ENCODE measurements around the gene LDHA.

The LDHA gene

GRCh38 chr11:18416459-18416858, 22.1 kb downstream of the LDHA start:
- Mint-ChIP-seq H3K4me1 (ENCODE audit: low read depth) (peaks cover 5% of the 10 kb centered on the region), H3K27me3 (ENCODE audit: low read depth) (no peaks in the 10 kb centered on the region), H3K4me3 (no peak overlapping the region), H3K36me3 (ENCODE audit: low read depth) (no peaks in the 10 kb centered on the region), H3K9me3 (no peaks in the 10 kb centered on the region), H3K27ac (no peak overlapping the region)

GRCh38 chr11:18419040-18419439, 24.7 kb downstream of the LDHA start:
- Mint-ChIP-seq H3K27me3 (ENCODE audit: low read depth) (no peaks in the 10 kb centered on the region), H3K4me3 (no peak overlapping the region), H3K4me1 (ENCODE audit: low read depth) (peaks cover 5% of the 10 kb centered on the region)

DNA sequence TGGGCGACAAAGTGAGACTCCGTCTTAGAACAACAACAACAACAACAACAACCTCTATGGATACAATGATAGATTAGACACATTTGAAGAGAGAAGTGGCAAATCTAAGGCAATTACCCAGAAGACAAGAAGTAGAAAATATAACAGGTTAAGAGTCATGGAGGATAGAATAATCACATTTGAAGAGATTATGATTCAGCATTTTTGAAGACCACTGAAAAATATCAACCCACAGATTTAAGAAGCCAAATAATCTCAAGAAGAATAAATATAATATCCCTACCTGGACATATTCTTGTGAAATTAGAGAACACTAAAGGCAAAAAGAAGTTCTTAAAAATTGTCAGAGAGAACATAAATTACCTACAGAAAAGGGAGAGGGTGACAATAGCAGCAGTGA, 25.7 kb downstream of the LDHA start:
- H3K27me3 Mint-ChIP-seq (ENCODE audit: low read depth), result no peaks in the 10 kb centered on the region
- no peaks in the 10 kb centered on the region for H3K36me3 Mint-ChIP-seq (ENCODE audit: low read depth)
- no peak overlapping the region for H3K27ac Mint-ChIP-seq
- H3K4me3 Mint-ChIP-seq, result no peak overlapping the region
- no peaks in the 10 kb centered on the region for H3K9me3 Mint-ChIP-seq
- H3K4me1 Mint-ChIP-seq (ENCODE audit: low read depth), result peaks cover 5% of the 10 kb centered on the region

More at GRCh38 chr11:18419040-18419439, 24.7 kb downstream of the LDHA start:
- Mint-ChIP-seq H3K9me3 (no peaks in the 10 kb centered on the region), H3K27ac (no peak overlapping the region), H3K36me3 (ENCODE audit: low read depth) (no peaks in the 10 kb centered on the region)

- Mint-ChIP-seq H3K4me1 (ENCODE audit: low read depth) (peaks cover 3% of the 10 kb centered on the region), H3K27ac (no peak overlapping the region), H3K4me3 (no peak overlapping the region), H3K9me3 (peaks cover 7% of the 10 kb centered on the region), H3K36me3 (ENCODE audit: low read depth) (peaks cover 3% of the 10 kb centered on the region), H3K27me3 (ENCODE audit: low read depth) (no peaks in the 10 kb centered on the region)
Measured at GRCh38 chr11:18427240-18427639, 32.9 kb downstream of the LDHA start.

- Mint-ChIP-seq H3K36me3 (ENCODE audit: low read depth) (peaks cover 3% of the 10 kb centered on the region), H3K4me3 (no peak overlapping the region), H3K27me3 (ENCODE audit: low read depth) (no peaks in the 10 kb centered on the region), H3K4me1 (ENCODE audit: low read depth) (peaks cover 3% of the 10 kb centered on the region), H3K9me3 (peaks cover 23% of the 10 kb centered on the region), H3K27ac (no peak overlapping the region)
Measured at GRCh38 chr11:18429332-18429731, 35.0 kb downstream of the LDHA start.

DNA sequence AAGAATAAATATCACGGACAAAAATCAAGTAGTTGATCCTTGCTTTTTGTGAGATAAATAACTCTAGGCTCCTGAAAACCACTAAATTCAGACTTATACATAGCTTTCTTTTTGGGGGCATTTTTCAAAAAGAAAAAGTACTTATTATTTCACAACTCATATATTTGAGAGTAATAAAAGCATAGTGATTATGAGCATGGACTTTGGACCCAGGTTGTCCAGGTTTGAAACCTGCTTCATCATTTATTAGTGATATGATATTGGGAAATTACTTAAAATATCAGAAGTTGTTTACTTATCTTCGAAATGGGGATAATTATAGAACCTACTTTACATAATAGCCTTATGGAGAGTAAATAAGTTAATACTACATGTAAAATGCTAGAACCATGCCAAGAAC, 44.3 kb downstream of the LDHA start:
- peaks cover 22% of the 10 kb centered on the region for H3K9me3 Mint-ChIP-seq

GRCh38 chr11:18449251-18449650, 54.9 kb downstream of the LDHA start:
- Mint-ChIP-seq H3K27ac (no peak overlapping the region), H3K9me3 (no peaks in the 10 kb centered on the region), H3K27me3 (ENCODE audit: low read depth) (peaks cover 19% of the 10 kb centered on the region), H3K36me3 (ENCODE audit: low read depth) (no peaks in the 10 kb centered on the region), H3K4me1 (ENCODE audit: low read depth) (no peaks in the 10 kb centered on the region), H3K4me3 (no peak overlapping the region)

More for the DNA sequence above, 44.3 kb downstream of the LDHA start:
- no peak overlapping the region for H3K4me3 Mint-ChIP-seq
- H3K36me3 Mint-ChIP-seq (ENCODE audit: low read depth), result peaks cover 3% of the 10 kb centered on the region
- H3K27ac Mint-ChIP-seq, result no peak overlapping the region
- no peaks in the 10 kb centered on the region for H3K27me3 Mint-ChIP-seq (ENCODE audit: low read depth)
- H3K4me1 Mint-ChIP-seq (ENCODE audit: low read depth), result no peaks in the 10 kb centered on the region

- H3K4me1 Mint-ChIP-seq (ENCODE audit: low read depth), result peaks cover 2% of the 10 kb centered on the region
- H3K4me3 Mint-ChIP-seq, result no peak overlapping the region
- H3K9me3 Mint-ChIP-seq, result no peaks in the 10 kb centered on the region
- peaks cover 21% of the 10 kb centered on the region for H3K27me3 Mint-ChIP-seq (ENCODE audit: low read depth)
- no peak overlapping the region for H3K27ac Mint-ChIP-seq
- H3K36me3 Mint-ChIP-seq (ENCODE audit: low read depth), result no peaks in the 10 kb centered on the region
Measured at GRCh38 chr11:18452927-18453326, 58.6 kb downstream of the LDHA start.

DNA sequence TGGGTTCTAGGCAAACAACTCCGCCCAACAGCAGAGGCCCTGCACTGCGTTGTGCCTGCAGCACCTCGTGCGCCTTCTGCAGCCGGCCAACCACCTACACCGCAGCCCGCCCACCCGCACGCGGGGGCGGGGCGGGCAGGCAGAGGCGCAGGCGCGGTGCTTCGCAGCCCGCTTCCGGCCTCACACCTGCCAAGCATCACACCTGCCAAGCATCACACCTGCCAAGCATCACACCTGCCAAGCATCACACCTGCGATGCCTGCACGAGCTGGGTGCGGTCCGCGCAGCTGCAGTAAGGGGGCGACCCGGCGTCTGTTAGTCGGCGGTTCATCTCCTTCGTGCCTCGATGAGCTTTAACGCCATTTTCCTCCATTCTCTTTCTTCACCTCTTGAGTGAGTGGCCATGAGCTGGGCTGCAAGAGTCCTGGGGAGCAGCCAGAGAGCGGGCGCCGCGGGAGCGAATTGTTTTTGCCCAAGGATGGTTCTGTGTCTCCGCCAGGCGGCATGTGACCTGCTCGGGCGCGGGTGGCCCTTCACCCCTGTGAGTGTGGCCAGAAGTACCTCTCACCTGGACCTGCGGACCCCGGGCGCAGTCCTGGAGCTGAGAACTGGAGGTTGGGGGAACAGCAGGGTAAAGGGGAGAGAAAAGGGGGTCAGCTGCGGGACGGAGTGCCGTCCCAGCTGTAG, 61.5 kb downstream of the LDHA start, which contains the start of gene LDHAL6A:
Gene LDHAL6A (plus strand): TSS at position 171 of the 687 bp plus-strand sequence. CDS start 825 bp downstream, outside the sequence.
- Mint-ChIP-seq H3K36me3 (ENCODE audit: low read depth) (no peaks in the 10 kb centered on the region), H3K9me3 (no peaks in the 10 kb centered on the region), H3K4me1 (ENCODE audit: low read depth) (peaks cover 2% of the 10 kb centered on the region), H3K4me3 (peak within 1 kb of the TSS; percentile 9), H3K27ac (no peak within 1 kb of the TSS), H3K27me3 (ENCODE audit: low read depth) (peaks cover 15% of the 10 kb centered on the region)

GRCh38 chr11:18457450-18457849, 63.1 kb downstream of the LDHA start:
- H3K4me1 Mint-ChIP-seq (ENCODE audit: low read depth), result peaks cover 2% of the 10 kb centered on the region
- no peak overlapping the region for H3K4me3 Mint-ChIP-seq
- H3K27ac Mint-ChIP-seq, result no peak overlapping the region
- H3K36me3 Mint-ChIP-seq (ENCODE audit: low read depth), result no peaks in the 10 kb centered on the region
- H3K9me3 Mint-ChIP-seq, result no peaks in the 10 kb centered on the region
- H3K27me3 Mint-ChIP-seq (ENCODE audit: low read depth), result peaks cover 10% of the 10 kb centered on the region

Data from T-helper 1 cell treated with Interleukin-12 subunit alpha and Interleukin-12 subunit beta and Interleukin-4 antibody, amounts not matched to agents 30 μg/mL and 1 μg/mL, for 36 hours (primary cell).